AG04449 (cell line): Measurements from ENCODE around the gene KCTD16.

Source experiments
- CTCF ChIA-PET: fragments of 350-600 bp; formaldehyde crosslinking; extraction: SDS; loops from one replicate; lab custom pipeline; 2021; ENCODE audit warnings: antibody characterized with exemption; lab: Yijun Ruan, JAX
- POLR2A ChIA-PET: fragments of 400-600, 350-600 bp; formaldehyde crosslinking; extraction: SDS; loops from one replicate; lab custom pipeline; 2020; ENCODE audit warnings: antibody characterized with exemption, inconsistent platforms; lab: Yijun Ruan, JAX
- DNase-seq: peaks from one replicate; pipeline ENCODE4 v3.0.0-alpha.2; 2010; ENCODE audit warnings: low read depth, low spot score
- H3K4me3 ChIP-seq: 2 replicates; pipeline ENCODE4 v1.5.1; 2011; ENCODE audit warnings: low read depth, mild to moderate bottlenecking, control low read depth, low read length
- TF ChIP-seq, protein P1 (sequence below): IDR thresholded peaks from one replicate; pipeline ENCODE4 v1.5.1; 2011; ENCODE audit warnings: mild to moderate bottlenecking, moderate library complexity, low read length, control low read depth, inconsistent platforms; ENCODE audit not compliant: insufficient read depth; ENCODE audit errors: missing control alignments

KCTD16 gene

DNA sequence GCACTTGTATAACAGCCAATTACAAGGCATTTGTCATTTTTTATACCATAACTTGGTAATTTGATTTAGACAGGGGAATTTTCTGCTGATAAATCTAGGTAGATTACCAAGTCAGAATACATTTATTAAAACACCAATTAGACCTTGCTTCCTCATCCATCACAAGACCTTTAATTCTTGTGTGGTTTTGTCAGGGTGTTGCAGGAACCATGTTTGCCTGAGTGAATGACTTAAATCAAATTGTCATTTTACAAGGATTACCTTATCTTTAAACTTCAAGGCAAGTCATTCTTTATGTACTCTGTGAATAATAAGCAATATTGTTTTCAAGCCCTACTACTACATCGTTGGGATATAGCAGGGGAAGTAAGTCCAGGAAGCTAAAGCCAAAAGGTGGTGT is 257.7 kb downstream of the KCTD16 start:
- ChIA-PET POLR2A (no interaction called here), CTCF (no interaction called here)

DNA sequence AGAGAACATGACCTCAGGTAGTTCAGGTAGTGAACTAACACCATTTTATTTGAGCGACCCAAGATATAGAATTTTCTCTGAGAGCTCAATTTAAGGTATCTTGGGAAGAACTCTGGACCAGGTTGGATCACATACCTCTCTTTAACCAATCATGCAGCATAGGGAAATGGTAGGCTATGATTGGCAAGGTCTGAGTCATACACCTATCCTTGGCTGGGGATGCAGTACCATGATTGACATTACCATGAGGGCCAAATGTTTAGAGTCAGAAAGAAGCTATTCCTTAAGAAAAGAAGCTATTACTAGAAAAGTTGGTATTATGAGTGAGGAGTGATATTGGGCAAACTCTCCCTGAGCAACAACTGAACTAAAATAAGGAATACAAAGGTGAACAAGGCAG is 258.7 kb downstream of the KCTD16 start:
- no peak overlapping the region for H3K4me3 ChIP-seq
- DNase-seq, result no peak
- CTCF ChIA-PET, result interaction anchor here (0.9 kb wide), 1 partner anchor 225 kb away, joined by 3 read pairs; no protein-coding TSS in a partner anchor
- POLR2A ChIA-PET, result no interaction called here
- TF ChIP-seq, protein P1, sequence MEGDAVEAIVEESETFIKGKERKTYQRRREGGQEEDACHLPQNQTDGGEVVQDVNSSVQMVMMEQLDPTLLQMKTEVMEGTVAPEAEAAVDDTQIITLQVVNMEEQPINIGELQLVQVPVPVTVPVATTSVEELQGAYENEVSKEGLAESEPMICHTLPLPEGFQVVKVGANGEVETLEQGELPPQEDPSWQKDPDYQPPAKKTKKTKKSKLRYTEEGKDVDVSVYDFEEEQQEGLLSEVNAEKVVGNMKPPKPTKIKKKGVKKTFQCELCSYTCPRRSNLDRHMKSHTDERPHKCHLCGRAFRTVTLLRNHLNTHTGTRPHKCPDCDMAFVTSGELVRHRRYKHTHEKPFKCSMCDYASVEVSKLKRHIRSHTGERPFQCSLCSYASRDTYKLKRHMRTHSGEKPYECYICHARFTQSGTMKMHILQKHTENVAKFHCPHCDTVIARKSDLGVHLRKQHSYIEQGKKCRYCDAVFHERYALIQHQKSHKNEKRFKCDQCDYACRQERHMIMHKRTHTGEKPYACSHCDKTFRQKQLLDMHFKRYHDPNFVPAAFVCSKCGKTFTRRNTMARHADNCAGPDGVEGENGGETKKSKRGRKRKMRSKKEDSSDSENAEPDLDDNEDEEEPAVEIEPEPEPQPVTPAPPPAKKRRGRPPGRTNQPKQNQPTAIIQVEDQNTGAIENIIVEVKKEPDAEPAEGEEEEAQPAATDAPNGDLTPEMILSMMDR, result no peak

More for the DNA sequence above, 257.7 kb downstream of the KCTD16 start:
- TF ChIP-seq, protein P1, result no peak
- H3K4me3 ChIP-seq, result no peak overlapping the region
- DNase-seq, result no peak

DNA sequence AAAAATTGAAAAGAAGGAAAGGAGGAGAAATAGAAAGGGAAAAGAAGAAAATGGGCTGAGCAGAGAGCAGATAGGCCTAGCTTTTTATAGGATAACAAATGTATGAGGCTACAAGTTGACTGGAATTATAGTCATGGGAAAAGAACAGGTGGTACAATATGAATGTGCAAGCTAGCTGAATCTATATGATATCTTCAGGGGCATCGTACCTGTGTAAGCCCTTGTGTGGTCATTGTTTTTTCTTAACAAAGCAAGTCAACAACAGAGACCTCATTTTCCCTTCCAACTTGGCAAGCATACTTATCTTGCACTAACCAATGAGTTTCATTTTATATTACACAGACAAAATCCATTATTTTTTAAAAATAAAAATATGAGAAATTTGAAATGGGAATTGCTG is 259.2 kb downstream of the KCTD16 start:
- POLR2A ChIA-PET, result no interaction called here
- TF ChIP-seq, protein P1, result no peak
- no peak overlapping the region for H3K4me3 ChIP-seq
- no peak for DNase-seq
- CTCF ChIA-PET, result no interaction called here

GRCh38 chr5:144433140-144433822 is 262.6 kb downstream of the KCTD16 start:
- no peak overlapping the region for H3K4me3 ChIP-seq
- ChIA-PET POLR2A (no interaction called here), CTCF (no interaction called here)
- TF ChIP-seq, protein P1, result no peak
- no peak for DNase-seq

DNA sequence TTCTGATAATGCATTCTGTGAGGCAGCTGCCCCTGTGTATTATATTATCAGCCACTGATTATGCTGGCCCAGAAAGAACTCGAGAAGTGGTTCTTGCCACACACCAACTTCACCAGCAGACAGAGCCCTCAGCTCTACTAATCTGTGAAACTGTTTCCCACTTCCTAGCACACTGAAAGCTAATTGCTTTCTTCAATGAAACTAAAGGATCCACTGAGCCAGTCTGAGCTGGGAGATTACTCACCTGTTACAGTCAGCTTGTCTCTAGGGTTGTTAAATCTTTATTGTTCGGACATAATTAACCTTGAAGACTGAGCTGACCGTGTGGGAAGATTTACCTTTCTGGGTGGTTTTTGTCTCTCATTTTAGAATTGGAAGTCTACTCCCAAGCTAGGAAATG is 263.2 kb downstream of the KCTD16 start:
- no peak for DNase-seq
- TF ChIP-seq, protein P1, result no peak
- ChIA-PET CTCF (no interaction called here), POLR2A (no interaction called here)
- no peak overlapping the region for H3K4me3 ChIP-seq

DNA sequence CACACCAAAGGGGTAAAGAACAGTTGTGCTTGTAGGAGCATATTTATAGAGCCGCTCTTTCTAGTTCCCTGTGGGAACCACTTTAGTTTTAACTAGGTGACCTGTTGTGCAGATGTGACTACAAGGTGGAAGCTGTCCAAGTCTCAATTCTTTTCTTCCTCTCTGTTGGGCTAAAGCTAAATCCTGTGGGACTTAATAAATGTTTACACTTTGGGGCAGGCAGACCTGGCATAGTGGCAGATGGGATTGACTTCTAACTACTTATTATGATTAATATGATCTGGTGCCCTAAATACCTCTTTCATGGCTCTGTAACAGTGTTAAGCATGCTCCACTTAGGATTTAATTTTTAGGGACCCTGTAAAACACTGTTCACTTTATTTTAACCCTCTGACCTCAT is 265.3 kb downstream of the KCTD16 start:
- ChIA-PET CTCF (interaction anchor here (0.6 kb wide), 1 partner anchor 52 kb away, joined by 4 read pairs; no protein-coding TSS in a partner anchor), POLR2A (no interaction called here)
- no peak for DNase-seq
- TF ChIP-seq, protein P1, result no peak
- H3K4me3 ChIP-seq, result no peak overlapping the region
